ENCODE data around the gene LIPT1. TPM values are rescaled to one million over a fixed set of nuclear protein-coding genes. Genes with fewer than 3 reads are reported as not detected.

LIPT1 gene
- total RNA-seq, 1 experiment from 2014 or later: 7.3 TPM

DNA sequence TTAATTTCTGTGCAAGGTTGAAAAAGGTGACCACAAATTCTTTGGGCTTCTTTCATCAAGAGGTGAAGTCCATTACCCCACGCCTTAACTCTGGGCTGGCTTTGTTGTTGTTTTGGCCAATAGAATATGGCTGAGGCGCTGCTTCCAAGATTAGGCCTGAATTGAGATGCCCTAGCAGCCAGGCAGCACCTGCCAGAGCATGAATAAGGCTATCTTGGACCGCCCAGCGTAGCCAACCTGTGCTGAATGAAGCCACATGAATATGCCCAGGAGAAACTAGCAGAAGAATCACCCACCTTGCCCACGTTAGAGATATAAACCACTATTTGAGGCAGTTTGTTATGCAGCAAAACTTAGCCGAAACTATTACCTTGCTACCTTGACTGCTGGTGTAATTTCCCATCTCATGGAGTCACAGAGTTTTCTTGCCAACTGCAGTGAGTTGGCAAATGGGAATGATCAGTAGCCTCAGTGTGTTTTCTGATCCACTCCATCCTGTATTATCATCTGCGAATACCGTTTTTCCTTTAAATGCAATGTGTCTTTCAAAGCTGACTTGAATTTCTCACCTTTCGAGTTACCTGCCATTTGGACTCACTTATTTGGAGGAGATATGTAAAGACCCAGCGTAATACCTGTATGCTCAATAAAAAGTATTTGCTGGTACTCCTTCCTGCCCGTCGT lies 704 bp upstream of the LIPT1 start:
- Histone ChIP-seq H3K4me3 (ENCODE audit: insufficient read depth, low read depth, low read length) (peak overlapping the region; percentile 73), H3K36me3 (replicated peaks; ENCODE audit: control insufficient read depth, insufficient read depth, low read length) (peaks cover 2% of the 10 kb centered on the region; the same call in 1 of the 2 replicates), H3K27me3 (ENCODE audit: control insufficient read depth, insufficient read depth, low read length) (no peaks in the 10 kb centered on the region)
- peak; percentile 22 for DNase-seq

DNA sequence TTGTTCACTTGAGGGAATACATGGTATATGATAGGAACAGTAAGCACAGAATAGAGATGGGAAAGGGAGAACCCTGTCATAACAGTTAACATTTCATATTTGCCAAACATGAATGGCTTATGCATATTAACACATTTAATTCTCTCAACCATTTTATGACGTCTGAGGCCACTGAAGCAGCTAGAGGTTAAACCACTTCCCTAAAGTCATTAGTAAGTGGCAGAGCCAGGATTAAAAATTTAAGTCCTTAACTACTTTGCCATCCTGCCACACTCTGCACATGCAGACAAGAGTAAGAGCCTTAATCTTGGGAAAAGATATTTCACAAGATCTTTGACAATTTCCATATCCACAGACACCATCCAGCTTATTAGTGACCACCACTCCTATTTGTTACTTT lies 2.1 kb downstream of the LIPT1 start:
- no peak for DNase-seq
- H3K4me3 ChIP-seq (ENCODE audit: insufficient read depth, low read depth, low read length): no peak overlapping the region
- no peaks in the 10 kb centered on the region for H3K27me3 ChIP-seq (ENCODE audit: control insufficient read depth, insufficient read depth, low read length)
- H3K36me3 ChIP-seq (replicated peaks; ENCODE audit: control insufficient read depth, insufficient read depth, low read length): peaks cover 2% of the 10 kb centered on the region; the same call in 1 of the 2 replicates

DNA sequence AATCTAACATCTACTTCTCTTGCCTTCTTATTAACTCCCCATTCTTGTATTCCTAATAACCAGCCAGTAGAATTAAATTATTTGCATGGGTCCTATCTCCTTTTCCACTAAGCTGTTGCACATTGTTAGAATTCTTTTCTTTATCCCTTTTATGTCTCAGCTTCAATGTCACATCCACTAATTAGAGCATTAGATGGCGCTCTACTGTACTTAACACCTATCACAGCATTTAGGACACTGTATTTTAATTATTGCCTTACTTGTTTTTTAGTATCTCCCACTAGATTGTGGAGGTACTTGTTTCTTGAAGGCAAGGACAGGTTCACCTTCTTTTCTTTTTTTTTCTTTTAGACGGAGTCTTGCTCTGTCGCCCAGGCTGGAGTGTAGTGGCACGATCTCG lies 3.8 kb downstream of the LIPT1 start:
- no peak overlapping the region for H3K4me3 ChIP-seq (ENCODE audit: insufficient read depth, low read depth, low read length)
- H3K36me3 ChIP-seq (replicated peaks; ENCODE audit: control insufficient read depth, insufficient read depth, low read length): peaks cover 2% of the 10 kb centered on the region; the same call in 1 of the 2 replicates
- no peak for DNase-seq
- no peaks in the 10 kb centered on the region for H3K27me3 ChIP-seq (ENCODE audit: control insufficient read depth, insufficient read depth, low read length)

DNA sequence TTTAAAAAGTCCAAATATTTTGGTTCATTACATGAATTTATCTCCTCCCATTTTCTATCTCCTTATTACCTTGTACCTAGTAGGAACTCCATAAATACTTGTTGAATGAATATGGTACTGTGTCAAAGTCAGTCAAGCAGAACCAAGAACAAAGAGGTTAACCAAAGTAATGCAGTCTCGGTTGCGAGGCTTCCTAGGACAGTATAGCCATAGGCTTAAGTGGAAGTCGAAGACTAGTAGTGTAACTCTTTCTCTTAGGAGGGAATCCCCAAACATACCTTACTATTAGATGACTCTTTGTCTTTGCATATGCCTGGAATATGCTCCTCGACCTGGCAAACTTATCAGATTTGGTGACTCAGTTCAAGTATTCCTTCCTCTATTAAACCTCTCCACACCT lies 4.8 kb downstream of the LIPT1 start:
- no peak for DNase-seq
- H3K27me3 ChIP-seq (ENCODE audit: control insufficient read depth, insufficient read depth, low read length): no peaks in the 10 kb centered on the region
- H3K36me3 ChIP-seq (replicated peaks; ENCODE audit: control insufficient read depth, insufficient read depth, low read length): peaks cover 2% of the 10 kb centered on the region; the same call in 1 of the 2 replicates
- no peak overlapping the region for H3K4me3 ChIP-seq (ENCODE audit: insufficient read depth, low read depth, low read length)

DNA sequence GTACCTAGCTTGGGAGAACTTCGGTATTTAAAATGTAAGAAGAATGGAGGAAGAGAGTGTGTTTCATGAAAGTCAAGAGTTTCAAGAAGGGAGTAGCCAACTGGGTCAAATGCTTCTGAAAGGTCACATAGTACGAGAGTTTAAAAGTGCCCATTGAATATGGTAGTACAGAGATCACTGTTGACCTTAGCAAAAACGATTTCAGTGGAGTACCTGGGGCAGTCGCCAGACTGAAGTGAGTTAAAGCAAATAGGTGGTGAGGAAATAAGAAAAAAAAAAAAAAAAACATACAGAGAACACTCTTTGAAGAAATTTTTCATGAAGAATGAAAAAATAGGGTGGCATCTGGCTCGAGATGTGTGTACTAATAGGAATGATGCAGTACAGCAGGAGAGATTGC lies 11.5 kb downstream of the LIPT1 start:
- no peak for DNase-seq
- Histone ChIP-seq H3K27me3 (ENCODE audit: control insufficient read depth, insufficient read depth, low read length) (no peaks in the 10 kb centered on the region), H3K4me3 (ENCODE audit: insufficient read depth, low read depth, low read length) (no peak overlapping the region), H3K36me3 (replicated peaks; ENCODE audit: control insufficient read depth, insufficient read depth, low read length) (peaks cover 4% of the 10 kb centered on the region)

DNA sequence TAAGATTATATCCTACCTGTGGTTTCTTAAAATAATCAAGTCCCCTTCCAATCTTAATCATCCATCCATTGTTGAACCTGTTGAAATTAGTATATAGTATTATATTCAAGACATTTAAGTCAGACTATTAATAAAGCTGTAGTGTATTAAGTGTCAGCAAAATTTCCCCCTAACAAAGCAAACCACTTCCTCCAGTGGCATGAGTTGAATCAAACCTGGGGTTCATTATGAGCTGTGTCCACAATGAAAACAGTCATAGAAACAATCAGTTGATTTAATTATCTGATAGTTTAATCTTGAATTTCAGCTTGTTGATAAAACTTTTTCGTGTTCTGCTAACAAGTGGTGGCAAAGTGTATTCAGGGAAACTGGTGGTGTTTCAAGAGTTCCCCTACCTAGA lies 14.8 kb downstream of the LIPT1 start:
- Histone ChIP-seq H3K36me3 (replicated peaks; ENCODE audit: control insufficient read depth, insufficient read depth, low read length) (peaks cover 4% of the 10 kb centered on the region), H3K4me3 (ENCODE audit: insufficient read depth, low read depth, low read length) (no peak overlapping the region), H3K27me3 (ENCODE audit: control insufficient read depth, insufficient read depth, low read length) (no peaks in the 10 kb centered on the region)
- no peak for DNase-seq

DNA sequence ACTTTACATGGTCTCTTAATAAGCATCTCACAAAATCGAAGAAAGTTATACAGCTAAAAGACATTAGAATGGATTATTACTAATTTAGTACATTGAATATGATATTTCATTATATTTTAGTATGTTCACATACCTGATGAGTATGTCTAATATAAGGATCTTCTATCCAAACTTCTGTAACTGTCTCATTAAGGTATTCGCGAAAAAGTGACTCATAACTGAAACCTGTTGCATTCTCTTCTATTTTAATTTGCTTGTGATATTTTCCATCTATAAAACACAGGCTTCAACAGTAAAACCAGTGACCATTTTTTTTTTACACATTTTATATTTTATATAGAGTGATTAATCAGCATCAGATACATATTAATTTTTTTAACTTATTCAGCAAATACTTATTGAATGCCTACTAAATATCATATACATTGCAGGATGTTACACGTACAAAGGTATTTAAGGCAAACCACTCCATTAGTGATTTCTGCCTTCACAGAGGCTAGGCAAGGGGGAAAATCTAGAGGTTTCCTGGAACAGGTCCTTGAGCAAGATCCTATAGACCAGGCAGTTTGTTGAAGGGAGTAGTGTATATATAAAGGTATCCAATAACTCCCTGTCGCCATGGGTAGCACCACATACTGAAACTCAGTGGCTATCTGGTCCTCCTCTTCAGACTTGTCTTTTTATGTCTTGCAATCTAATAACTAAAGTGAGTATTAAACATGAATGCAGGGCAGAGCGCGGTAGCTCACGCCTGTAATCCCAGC lies 16.8 kb downstream of the LIPT1 start:
- DNase-seq: no peak
- H3K4me3 ChIP-seq (ENCODE audit: insufficient read depth, low read depth, low read length): no peak overlapping the region
- H3K27me3 ChIP-seq (ENCODE audit: control insufficient read depth, insufficient read depth, low read length): no peaks in the 10 kb centered on the region
- peaks cover 4% of the 10 kb centered on the region for H3K36me3 ChIP-seq (replicated peaks; ENCODE audit: control insufficient read depth, insufficient read depth, low read length)

DNA sequence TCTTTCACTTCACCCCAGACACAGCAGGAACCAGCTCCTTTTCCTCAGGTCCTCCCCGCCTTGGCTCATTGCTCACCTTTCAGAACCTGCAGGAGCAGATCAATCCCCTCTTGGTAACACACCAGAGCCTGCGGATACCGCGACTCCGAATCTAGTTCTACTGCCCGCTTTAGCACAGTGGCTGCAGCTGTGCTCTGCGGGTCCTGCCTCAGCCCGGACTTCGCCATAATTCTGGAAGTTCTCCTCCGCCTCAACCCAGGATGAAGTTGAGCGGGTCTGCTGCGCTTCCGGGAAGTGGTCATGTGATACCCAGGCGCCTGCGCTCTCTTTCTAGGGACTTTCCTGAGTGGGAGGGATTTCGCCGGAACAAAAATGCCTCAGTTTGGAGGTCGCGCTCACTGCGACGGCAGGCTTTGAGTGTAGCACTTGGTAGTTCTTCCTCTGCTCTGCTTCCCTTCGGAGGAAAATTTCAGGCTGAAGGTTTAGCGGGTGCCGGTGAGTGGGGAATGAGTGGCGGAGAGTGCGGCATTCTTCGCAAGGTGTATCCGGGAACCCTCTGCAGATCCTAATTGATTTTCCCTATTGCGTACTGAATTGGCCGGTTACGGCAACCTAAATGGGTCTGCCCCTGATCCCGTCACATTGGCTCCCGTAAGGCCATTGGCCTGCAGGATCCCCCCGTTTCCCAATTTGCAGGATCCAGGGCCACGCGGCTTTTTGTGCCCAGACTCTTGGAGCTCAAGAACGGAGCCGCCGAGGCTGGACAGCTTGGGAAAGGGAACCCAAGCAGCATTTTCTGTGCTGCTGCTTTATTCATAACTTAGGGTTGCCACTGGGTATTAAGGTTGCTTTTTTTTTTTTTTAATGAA lies 26.2 kb downstream of the LIPT1 start, which contains the start of the genes MITD1 and MRPL30:
Gene MITD1 (minus strand): TSS at position 304 of the 869 bp plus-strand sequence. CDS start 77 bp downstream, at position 227.
Gene MRPL30 (plus strand): TSS at position 430 of the 869 bp plus-strand sequence. CDS start 5,020 bp downstream, outside the sequence.
- Histone ChIP-seq H3K36me3 (replicated peaks; ENCODE audit: control insufficient read depth, insufficient read depth, low read length) (no peaks in the 10 kb centered on the region), H3K27me3 (ENCODE audit: control insufficient read depth, insufficient read depth, low read length) (no peaks in the 10 kb centered on the region), H3K4me3 (ENCODE audit: insufficient read depth, low read depth, low read length) (peak within 1 kb of the TSS; percentile 88)
- peak; percentile 73 for DNase-seq

DNA sequence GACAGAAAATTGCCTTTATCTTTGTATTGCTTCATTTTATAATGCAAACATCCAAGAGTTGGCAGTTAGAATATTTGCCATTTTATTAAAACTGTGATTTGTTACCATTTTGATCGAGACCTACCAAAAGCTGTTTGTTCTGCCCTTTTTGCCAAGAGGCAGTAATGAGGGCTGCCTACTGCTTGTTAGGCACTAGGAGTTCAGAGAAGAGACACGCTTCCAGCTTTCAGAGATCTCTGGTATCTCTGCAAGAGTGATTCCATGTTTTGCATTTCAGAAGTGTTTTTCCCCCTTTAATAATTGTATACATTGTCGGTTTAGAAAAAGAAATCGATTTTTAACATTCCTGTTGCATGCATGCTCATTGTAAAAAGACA lies 26.8 kb downstream of the LIPT1 start:
- H3K27me3 ChIP-seq (ENCODE audit: control insufficient read depth, insufficient read depth, low read length): no peaks in the 10 kb centered on the region
- H3K4me3 ChIP-seq (ENCODE audit: insufficient read depth, low read depth, low read length): peak overlapping the region; percentile 88
- peak; percentile 17 for DNase-seq
- no peaks in the 10 kb centered on the region for H3K36me3 ChIP-seq (replicated peaks; ENCODE audit: control insufficient read depth, insufficient read depth, low read length)

DNA sequence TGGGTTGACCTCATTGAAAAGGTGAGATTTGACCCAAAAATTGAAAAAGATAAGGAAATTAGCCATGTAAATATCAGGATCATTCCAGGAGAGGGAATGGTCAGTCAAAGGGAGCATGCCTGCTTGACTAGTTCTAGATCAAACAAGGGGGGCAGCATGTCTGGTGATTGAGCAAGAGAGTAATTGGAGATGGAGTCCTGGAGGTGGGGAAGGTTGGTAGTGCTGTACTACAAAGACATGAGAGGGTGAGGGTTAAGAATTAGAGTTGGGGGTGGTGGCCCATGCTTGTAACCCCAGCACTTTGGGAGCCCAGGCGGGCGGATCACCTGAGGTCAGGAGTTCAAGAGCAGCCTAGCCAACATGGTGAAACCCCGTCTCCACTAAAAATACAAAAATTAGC lies 28.3 kb downstream of the LIPT1 start:
- Histone ChIP-seq H3K36me3 (replicated peaks; ENCODE audit: control insufficient read depth, insufficient read depth, low read length) (peaks cover 1% of the 10 kb centered on the region), H3K4me3 (ENCODE audit: insufficient read depth, low read depth, low read length) (no peak overlapping the region)
- DNase-seq: peak; percentile 18

DNA sequence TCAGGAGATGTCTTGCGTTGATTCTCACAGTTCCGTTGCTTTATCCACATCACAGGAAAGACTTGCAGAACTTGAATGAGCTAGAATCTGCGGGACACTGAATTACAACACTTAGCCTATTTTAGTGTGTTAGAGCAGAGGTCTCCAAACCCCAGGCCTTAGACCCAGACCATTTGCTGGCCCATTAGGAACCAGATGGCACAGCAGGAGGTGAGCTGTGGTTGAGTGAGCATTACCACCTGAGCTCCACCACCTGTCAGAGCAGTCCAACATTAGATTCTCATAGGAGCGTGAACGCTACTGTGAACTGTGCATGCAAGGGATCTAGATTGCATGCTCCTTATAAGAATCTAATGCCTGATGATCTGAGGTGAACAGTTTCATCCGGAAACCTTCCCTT lies 30.0 kb downstream of the LIPT1 start:
- no peak for DNase-seq
- H3K27me3 ChIP-seq (ENCODE audit: control insufficient read depth, insufficient read depth, low read length): no peaks in the 10 kb centered on the region
- peaks cover 3% of the 10 kb centered on the region for H3K36me3 ChIP-seq (replicated peaks; ENCODE audit: control insufficient read depth, insufficient read depth, low read length)
- H3K4me3 ChIP-seq (ENCODE audit: insufficient read depth, low read depth, low read length): no peak overlapping the region

More for the DNA sequence above, 28.3 kb downstream of the LIPT1 start:
- no peaks in the 10 kb centered on the region for H3K27me3 ChIP-seq (ENCODE audit: control insufficient read depth, insufficient read depth, low read length)

DNA sequence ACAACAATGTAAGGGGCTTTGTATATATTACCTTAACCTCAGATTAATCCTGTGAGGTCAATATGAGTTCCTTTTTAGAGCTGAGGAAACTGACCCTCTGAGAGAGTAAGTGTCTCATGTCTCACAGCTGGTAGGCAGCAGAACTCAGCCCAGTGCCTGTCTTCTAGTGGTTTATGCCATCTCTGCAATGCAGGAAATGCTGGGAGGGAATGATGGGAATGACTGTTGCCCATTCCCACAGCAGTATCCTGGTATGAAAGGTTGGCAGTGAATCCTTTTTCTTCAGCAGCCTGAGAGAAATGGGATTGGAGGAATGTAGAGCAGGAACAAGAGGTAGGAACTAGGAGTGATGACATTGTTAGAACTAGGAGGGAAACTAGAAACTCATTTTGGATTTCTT lies 32.2 kb downstream of the LIPT1 start:
- Histone ChIP-seq H3K4me3 (ENCODE audit: insufficient read depth, low read depth, low read length) (no peak overlapping the region), H3K36me3 (replicated peaks; ENCODE audit: control insufficient read depth, insufficient read depth, low read length) (peaks cover 3% of the 10 kb centered on the region), H3K27me3 (ENCODE audit: control insufficient read depth, insufficient read depth, low read length) (no peaks in the 10 kb centered on the region)
- DNase-seq: no peak

DNA sequence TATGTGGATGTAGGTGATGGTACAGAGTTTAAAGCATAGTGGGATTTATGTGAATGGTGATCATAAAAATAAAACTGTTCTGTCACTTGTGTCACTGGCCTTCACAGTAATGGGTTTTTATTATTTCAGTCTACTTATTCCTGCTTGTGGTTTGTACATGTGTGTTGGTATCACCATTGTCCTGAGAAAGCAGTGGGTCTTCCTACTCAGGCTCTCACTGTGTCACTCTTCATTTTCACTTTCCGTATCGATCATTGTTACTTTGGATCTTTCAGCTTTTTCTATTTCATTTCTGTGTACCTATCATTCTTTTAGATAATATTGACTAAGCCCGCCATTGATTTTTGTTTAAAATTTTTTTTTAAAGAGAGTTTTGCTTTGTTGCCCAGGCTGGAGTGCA lies 33.6 kb downstream of the LIPT1 start:
- Histone ChIP-seq H3K36me3 (replicated peaks; ENCODE audit: control insufficient read depth, insufficient read depth, low read length) (peaks cover 3% of the 10 kb centered on the region), H3K4me3 (ENCODE audit: insufficient read depth, low read depth, low read length) (no peak overlapping the region), H3K27me3 (ENCODE audit: control insufficient read depth, insufficient read depth, low read length) (no peaks in the 10 kb centered on the region)
- no peak for DNase-seq

DNA sequence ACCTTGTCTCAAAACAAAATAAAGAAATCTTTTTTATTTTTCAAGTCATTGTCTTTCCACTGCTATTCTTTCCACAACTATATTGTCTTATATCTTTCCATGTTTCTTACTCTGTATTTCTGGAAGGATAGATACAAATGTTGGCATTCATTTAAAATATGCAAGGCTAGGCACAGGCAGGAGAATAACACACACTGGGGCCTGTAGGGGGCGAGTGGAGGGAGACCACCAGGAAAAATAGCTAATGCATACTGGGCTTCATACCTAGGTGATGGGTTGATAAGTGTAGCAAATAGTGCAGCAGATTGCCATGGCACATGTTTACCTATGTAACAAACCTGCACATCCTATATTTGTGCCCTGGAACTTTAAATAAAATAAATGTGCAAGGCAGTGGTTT lies 35.8 kb downstream of the LIPT1 start:
- DNase-seq: no peak
- no peaks in the 10 kb centered on the region for H3K27me3 ChIP-seq (ENCODE audit: control insufficient read depth, insufficient read depth, low read length)
- H3K4me3 ChIP-seq (ENCODE audit: insufficient read depth, low read depth, low read length): no peak overlapping the region
- H3K36me3 ChIP-seq (replicated peaks; ENCODE audit: control insufficient read depth, insufficient read depth, low read length): peaks cover 4% of the 10 kb centered on the region
